ENCODE results near the gene NRARP. TPM values are rescaled to one million over a fixed set of nuclear protein-coding genes. Genes with fewer than 3 reads are reported as not detected.

NRARP gene
- total and polyA plus RNA-seq, 2 of the 13 experiments (the other 11 are each of a cell fraction or from before 2014, with no cell fraction given) = 0.22 to 0.46 TPM

DNA sequence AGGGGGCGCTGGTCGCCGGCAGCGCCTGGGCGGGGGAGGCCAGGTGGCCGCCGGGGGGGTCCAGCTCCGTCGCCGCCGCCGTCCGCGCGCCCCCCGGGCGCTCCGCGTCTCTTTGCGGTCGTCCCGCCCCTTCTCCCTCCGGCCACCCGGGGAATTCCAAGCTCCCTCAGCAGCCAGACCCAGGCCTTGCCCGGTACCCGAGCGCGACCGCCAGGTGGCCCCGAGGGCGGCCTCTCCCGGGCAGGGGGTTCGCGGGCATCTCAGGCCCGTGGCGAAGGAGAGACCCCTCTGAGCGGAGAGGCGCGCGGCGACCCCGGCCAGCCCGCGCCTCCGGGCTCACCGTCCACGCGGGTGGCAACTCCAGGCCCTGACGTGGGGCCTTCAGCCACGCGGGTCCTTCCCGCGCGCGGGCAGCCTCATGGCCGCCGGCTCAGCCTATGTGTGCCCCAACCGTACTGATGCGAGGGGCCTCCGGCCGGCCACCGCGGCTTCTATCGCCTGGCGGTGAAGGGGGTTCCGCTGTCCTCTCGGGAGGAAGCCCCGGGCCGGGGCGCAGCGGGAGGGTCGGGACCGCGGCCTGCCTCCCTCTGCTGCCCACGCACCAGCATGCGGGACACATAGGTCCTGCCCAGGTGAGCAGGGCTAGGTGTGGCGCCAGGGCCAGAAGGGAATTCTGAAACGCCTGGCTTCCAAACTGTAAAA lies 529 bp upstream of the NRARP start (continued):
- TF ChIP-seq EP300 (IDR thresholded peaks at IDR 0.05; ENCODE audit: low read depth in 2 of 2, low read length in 2 of 2) (no peak), EP300 (CRISPR knock-in tag; IDR thresholded peaks at IDR 0.05; ENCODE audit: borderline replicate concordance) (no peak), MED8 (CRISPR knock-in tag; IDR thresholded peaks at IDR 0.05; ENCODE audit: insufficient replicate concordance) (no peak), NR2F6 (IDR thresholded peaks at IDR 0.05) (no peak), NR2F6 (CRISPR knock-in tag; IDR thresholded peaks at IDR 0.05) (no peak), HOXA3 (CRISPR knock-in tag; IDR thresholded peaks at IDR 0.05) (peak; percentile 30; the same call in 1 of the 2 replicates), KMT2A (CRISPR knock-in tag; IDR thresholded peaks at IDR 0.05) (no peak), ZNF33B (CRISPR knock-in tag; IDR thresholded peaks at IDR 0.05) (no peak), SRSF1 (optimal IDR thresholded peaks at IDR 0.05; ENCODE audit: low read depth, low read length) (no peak), DZIP1 (CRISPR knock-in tag; IDR thresholded peaks at IDR 0.05) (no peak), MYC (CRISPR knock-in tag; IDR thresholded peaks at IDR 0.05; ENCODE audit: borderline replicate concordance) (0 out of 2 replicates have a peak, but pooled peaks have one; percentile 23), HNRNPLL (IDR thresholded peaks at IDR 0.05; ENCODE audit: low read depth, low read length, poor library complexity, severe bottlenecking) (peak; percentile 20), ZNF615 (CRISPR knock-in tag; IDR thresholded peaks at IDR 0.05; ENCODE audit: borderline replicate concordance) (no peak), ZNF556 (CRISPR knock-in tag; IDR thresholded peaks at IDR 0.05; ENCODE audit: borderline replicate concordance) (no peak), HMGXB4 (CRISPR knock-in tag; IDR thresholded peaks at IDR 0.05; ENCODE audit: borderline replicate concordance in 1 of 2, low read depth in 1 of 2) (no peak)
- TF ChIP-seq, protein P1, sequence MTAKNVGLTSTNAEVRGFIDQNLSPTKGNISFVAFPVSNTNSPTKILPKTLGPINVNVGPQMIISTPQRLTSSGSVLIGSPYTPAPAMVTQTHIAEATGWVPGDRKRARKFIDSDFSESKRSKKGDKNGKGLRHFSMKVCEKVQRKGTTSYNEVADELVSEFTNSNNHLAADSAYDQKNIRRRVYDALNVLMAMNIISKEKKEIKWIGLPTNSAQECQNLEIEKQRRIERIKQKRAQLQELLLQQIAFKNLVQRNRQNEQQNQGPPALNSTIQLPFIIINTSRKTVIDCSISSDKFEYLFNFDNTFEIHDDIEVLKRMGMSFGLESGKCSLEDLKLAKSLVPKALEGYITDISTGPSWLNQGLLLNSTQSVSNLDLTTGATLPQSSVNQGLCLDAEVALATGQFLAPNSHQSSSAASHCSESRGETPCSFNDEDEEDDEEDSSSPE (CRISPR knock-in tag; IDR thresholded peaks at IDR 0.05) = no peak
- TF ChIP-seq, protein P2, sequence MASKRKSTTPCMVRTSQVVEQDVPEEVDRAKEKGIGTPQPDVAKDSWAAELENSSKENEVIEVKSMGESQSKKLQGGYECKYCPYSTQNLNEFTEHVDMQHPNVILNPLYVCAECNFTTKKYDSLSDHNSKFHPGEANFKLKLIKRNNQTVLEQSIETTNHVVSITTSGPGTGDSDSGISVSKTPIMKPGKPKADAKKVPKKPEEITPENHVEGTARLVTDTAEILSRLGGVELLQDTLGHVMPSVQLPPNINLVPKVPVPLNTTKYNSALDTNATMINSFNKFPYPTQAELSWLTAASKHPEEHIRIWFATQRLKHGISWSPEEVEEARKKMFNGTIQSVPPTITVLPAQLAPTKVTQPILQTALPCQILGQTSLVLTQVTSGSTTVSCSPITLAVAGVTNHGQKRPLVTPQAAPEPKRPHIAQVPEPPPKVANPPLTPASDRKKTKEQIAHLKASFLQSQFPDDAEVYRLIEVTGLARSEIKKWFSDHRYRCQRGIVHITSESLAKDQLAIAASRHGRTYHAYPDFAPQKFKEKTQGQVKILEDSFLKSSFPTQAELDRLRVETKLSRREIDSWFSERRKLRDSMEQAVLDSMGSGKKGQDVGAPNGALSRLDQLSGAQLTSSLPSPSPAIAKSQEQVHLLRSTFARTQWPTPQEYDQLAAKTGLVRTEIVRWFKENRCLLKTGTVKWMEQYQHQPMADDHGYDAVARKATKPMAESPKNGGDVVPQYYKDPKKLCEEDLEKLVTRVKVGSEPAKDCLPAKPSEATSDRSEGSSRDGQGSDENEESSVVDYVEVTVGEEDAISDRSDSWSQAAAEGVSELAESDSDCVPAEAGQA (IDR thresholded peaks at IDR 0.05; ENCODE audit: low read depth) = no peak
- TF ChIP-seq, protein P2 (CRISPR knock-in tag; IDR thresholded peaks at IDR 0.05; ENCODE audit: borderline replicate concordance) = no peak
